Neural cell (in vitro differentiated cells): ENCODE measurements around the gene TPRG1L.

Experiments used
- SMC3 ChIP-seq: fragments of 450-650 bp; conservative IDR thresholded peaks from 2 replicates; pipeline ENCODE4 v1.6.1; 2014; ENCODE audit warnings: antibody characterized with exemption, mild to moderate bottlenecking, moderate library complexity; ENCODE audit not compliant: poor library complexity
- TF ChIP-seq, protein P1 (sequence below): fragments of 450-650 bp; IDR thresholded peaks from 2 replicates; pipeline ENCODE4 v1.5.1; 2014; ENCODE audit warnings: antibody characterized with exemption, mild to moderate bottlenecking, moderate library complexity; ENCODE audit not compliant: poor library complexity, severe bottlenecking

DNA sequence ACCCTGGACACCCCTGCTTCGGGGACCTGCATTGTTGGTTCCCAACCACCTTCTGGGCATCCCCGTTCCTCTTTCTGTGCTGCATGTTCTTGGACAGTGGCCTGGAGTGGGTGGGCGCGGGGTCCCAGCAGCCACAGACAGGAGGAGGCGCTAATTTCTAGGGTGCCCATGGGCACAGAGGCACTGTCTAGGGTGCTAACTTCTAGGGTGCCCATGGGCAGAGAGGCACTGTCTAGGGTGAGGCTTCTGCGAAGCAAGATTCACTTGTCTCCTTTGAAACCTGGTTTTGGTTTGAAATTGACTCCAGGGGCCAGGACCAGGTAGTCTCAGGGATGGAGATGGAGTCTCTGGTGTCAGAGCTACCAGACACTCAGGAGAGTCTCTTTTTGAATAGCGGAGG lies 12.7 kb upstream of the TPRG1L start:
- TF ChIP-seq SMC3: no peak
- TF ChIP-seq, protein P1, sequence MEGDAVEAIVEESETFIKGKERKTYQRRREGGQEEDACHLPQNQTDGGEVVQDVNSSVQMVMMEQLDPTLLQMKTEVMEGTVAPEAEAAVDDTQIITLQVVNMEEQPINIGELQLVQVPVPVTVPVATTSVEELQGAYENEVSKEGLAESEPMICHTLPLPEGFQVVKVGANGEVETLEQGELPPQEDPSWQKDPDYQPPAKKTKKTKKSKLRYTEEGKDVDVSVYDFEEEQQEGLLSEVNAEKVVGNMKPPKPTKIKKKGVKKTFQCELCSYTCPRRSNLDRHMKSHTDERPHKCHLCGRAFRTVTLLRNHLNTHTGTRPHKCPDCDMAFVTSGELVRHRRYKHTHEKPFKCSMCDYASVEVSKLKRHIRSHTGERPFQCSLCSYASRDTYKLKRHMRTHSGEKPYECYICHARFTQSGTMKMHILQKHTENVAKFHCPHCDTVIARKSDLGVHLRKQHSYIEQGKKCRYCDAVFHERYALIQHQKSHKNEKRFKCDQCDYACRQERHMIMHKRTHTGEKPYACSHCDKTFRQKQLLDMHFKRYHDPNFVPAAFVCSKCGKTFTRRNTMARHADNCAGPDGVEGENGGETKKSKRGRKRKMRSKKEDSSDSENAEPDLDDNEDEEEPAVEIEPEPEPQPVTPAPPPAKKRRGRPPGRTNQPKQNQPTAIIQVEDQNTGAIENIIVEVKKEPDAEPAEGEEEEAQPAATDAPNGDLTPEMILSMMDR: no peak
